ENCODE results near the gene WASHC4. TPM values are rescaled to one million over a fixed set of nuclear protein-coding genes. Genes with fewer than 3 reads are reported as not detected.

The WASHC4 gene
- total RNA-seq, 1 donor from 2014 or later: 73.2 TPM

GRCh38 chr12:105084251-105085250 is 23.0 kb upstream of the WASHC4 start, which contains the start of gene ALDH1L2:
TSS of gene ALDH1L2 (minus strand) at chr12:105084458. CDS start at chr12:105084436, 22 bp downstream.
- no peak for TF ChIP-seq CTCF (IDR thresholded peaks at IDR 0.05)
- Mint-ChIP-seq H3K27me3 (ENCODE audit: unreplicated experiment) (no peaks in the 10 kb centered on the region), H3K9me3 (ENCODE audit: unreplicated experiment) (peaks cover 8% of the 10 kb centered on the region), H3K36me3 (ENCODE audit: unreplicated experiment) (no peaks in the 10 kb centered on the region), H3K4me3 (ENCODE audit: unreplicated experiment) (peak within 1 kb of the TSS; percentile 96), H3K4me1 (ENCODE audit: unreplicated experiment) (peaks cover 25% of the 10 kb centered on the region), H3K27ac (ENCODE audit: unreplicated experiment) (peak within 1 kb of the TSS; percentile 97)
- peak; percentile 96 for DNase-seq (ENCODE audit: extremely low spot score, unreplicated experiment)

- Mint-ChIP-seq H3K9me3 (ENCODE audit: unreplicated experiment) (peaks cover 8% of the 10 kb centered on the region), H3K4me3 (ENCODE audit: unreplicated experiment) (peak overlapping the region; percentile 14), H3K27ac (ENCODE audit: unreplicated experiment) (peak overlapping the region; percentile 7), H3K27me3 (ENCODE audit: unreplicated experiment) (peaks cover 3% of the 10 kb centered on the region), H3K36me3 (ENCODE audit: unreplicated experiment) (no peaks in the 10 kb centered on the region), H3K4me1 (ENCODE audit: unreplicated experiment) (peaks cover 25% of the 10 kb centered on the region)
- no peak for TF ChIP-seq CTCF (IDR thresholded peaks at IDR 0.05)
- DNase-seq (ENCODE audit: extremely low spot score, unreplicated experiment): no peak
Observed at GRCh38 chr12:105085501-105085900, 22.0 kb upstream of the WASHC4 start.

GRCh38 chr12:105089817-105090216 is 17.7 kb upstream of the WASHC4 start:
- no peak for DNase-seq (ENCODE audit: extremely low spot score, unreplicated experiment)
- Mint-ChIP-seq H3K27me3 (ENCODE audit: unreplicated experiment) (peaks cover 24% of the 10 kb centered on the region), H3K36me3 (ENCODE audit: unreplicated experiment) (no peaks in the 10 kb centered on the region), H3K27ac (ENCODE audit: unreplicated experiment) (no peak overlapping the region), H3K4me3 (ENCODE audit: unreplicated experiment) (no peak overlapping the region), H3K9me3 (ENCODE audit: unreplicated experiment) (peaks cover 14% of the 10 kb centered on the region), H3K4me1 (ENCODE audit: unreplicated experiment) (no peaks in the 10 kb centered on the region)
- no peak for TF ChIP-seq CTCF (IDR thresholded peaks at IDR 0.05)

GRCh38 chr12:105090361-105090760 is 17.2 kb upstream of the WASHC4 start:
- Mint-ChIP-seq H3K9me3 (ENCODE audit: unreplicated experiment) (peaks cover 14% of the 10 kb centered on the region), H3K36me3 (ENCODE audit: unreplicated experiment) (no peaks in the 10 kb centered on the region), H3K27me3 (ENCODE audit: unreplicated experiment) (peaks cover 24% of the 10 kb centered on the region), H3K4me1 (ENCODE audit: unreplicated experiment) (no peaks in the 10 kb centered on the region), H3K27ac (ENCODE audit: unreplicated experiment) (no peak overlapping the region), H3K4me3 (ENCODE audit: unreplicated experiment) (no peak overlapping the region)
- no peak for DNase-seq (ENCODE audit: extremely low spot score, unreplicated experiment)
- no peak for TF ChIP-seq CTCF (IDR thresholded peaks at IDR 0.05)

Data from osteocyte (in vitro differentiated cells).